Measurements from ENCODE around the gene TMEM213.
"Not testable (repeated sequence)": the region's sequence is repeated elsewhere in the genome, so short reads cannot be mapped to it uniquely, and the experiment has no call there.

TMEM213 gene

DNA sequence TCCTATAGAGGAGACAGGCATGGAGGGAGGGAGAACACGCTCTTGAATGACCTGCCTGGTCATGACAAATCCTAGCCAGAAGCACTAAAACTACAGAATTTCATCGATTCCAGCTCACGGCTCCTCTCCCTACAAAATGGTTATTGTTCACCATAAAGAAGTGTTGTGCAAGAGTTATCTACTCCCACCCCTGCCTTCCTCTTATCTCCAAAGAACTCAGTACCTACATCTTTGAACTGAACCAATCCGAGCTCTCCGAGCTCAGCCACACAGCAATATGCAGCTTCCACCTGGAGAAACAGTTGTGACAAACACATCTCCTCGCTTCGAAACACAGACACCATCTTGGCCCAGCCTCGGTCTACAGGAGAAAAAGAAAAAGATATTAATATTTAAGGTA lies 26.9 kb upstream of the TMEM213 start:
- in situ Hi-C loops (cut with HindIII; ENCODE audit: low pct_unique_long_range_greater_than_20kb, low sequenced_read_pairs), result no loop called here
- DNase-seq (ENCODE audit: low read depth in 1 of 2, low spot score in 1 of 2), result no peak
- no peak for TF ChIP-seq JUND (IDR thresholded peaks at IDR 0.05; ENCODE audit: low read depth)

DNA sequence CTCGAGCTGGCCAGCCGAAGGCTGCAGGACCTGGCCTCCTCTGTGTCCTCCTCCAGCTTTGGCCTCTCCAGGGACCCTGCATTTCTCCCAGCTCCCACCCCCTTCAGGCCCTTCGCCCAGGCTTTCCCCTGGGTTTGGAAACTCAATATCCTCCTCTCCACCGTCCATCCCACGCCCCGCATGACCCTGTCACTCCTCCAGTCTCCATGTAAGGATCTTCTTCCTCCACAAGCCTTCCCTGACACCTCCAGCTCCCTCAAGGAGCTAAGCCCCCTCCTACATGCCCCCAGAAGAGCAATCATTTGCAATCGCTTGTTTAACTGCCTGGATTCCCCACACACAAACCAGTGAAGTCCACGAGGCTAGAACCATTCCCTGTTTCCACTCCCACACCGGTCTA lies 24.6 kb upstream of the TMEM213 start:
- no peak for DNase-seq (ENCODE audit: low read depth in 1 of 2, low spot score in 1 of 2)
- no peak for TF ChIP-seq JUND (IDR thresholded peaks at IDR 0.05; ENCODE audit: low read depth)
- in situ Hi-C loops (cut with HindIII; ENCODE audit: low pct_unique_long_range_greater_than_20kb, low sequenced_read_pairs), result no loop called here

DNA sequence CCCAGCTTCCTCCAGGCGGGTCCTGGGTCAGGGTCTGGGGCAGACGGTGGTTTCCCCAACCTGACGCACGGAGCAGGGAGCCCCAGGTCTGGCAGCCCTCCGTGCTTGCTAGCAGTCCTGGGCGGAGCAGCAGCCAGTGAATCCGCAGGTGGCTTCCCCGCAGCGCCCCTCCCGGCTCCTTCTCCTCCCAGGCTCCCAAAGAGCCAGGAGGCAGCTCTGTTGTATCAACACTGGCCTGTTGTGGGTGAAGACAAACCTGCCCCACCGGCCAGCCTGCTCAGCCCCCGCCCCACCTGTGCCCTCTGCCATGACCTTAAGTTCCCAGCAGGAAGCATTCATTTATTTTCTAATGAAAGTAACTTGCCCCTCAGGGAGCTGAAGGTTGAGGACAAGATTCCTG lies 24.0 kb upstream of the TMEM213 start:
- peak in 1 of 2 experiments; percentile 41 for DNase-seq (ENCODE audit: low read depth in 1 of 2, low spot score in 1 of 2)

DNA sequence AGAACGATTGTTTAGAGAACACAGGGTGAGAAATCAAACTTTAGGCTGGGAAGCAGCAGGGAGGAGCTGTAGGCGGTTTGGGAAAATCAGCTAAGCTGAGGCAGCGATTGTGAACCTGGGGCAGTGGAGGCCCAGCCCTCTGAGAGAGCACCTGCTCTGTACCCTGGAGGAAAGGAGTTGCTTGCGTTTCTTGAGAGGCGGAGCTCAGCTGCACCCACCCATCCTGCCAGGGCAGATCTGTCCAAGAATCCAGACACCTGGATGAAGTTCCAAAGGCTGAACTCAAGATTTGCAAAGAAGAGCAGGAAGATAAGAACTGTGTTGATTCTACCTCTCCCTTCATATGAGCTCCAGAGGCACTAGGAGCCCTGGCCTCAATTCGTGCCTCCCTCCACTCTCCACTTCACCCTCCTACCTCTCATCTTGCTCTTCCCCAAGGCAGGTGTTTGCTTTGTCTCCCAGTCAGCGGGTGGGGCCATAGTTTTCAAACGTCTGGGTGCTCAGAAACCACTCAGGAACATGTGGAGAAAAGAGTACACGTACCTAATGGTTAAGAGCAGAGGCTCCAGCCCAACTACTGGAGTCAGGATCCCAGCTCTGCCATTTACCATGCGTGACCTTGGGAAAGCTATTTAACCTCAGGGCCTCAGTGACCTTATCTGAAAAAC lies 21.5 kb upstream of the TMEM213 start:
- TF ChIP-seq JUND (IDR thresholded peaks at IDR 0.05; ENCODE audit: low read depth), result no peak

More for the DNA sequence above, 24.0 kb upstream of the TMEM213 start:
- no peak for TF ChIP-seq JUND (IDR thresholded peaks at IDR 0.05; ENCODE audit: low read depth)
- in situ Hi-C loops (cut with HindIII; ENCODE audit: low pct_unique_long_range_greater_than_20kb, low sequenced_read_pairs), result no loop called here

DNA sequence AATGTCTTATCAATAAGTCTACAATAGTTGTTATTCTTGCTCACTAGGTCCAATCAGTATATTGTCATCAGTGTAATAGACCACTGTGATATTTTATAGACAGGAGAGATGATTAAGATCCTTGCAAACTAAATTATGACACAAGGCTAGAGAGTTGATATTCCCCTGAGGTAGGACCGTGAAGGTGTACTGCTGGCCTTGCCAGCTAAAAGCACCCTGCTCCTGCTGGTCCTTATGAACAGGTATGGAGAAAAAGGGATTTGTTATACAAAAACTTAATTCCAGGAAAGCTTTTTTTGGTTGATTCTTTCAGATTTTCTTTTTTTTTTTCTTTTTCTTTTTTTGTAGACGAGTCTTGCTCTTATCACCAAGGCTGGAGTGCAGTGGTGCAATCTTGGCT lies 16.8 kb upstream of the TMEM213 start:
- DNase-seq (ENCODE audit: low read depth in 1 of 2, low spot score in 1 of 2), result no peak
- in situ Hi-C loops (cut with HindIII; ENCODE audit: low pct_unique_long_range_greater_than_20kb, low sequenced_read_pairs), result no loop called here

More for the DNA sequence above, 21.5 kb upstream of the TMEM213 start:
- in situ Hi-C loops (cut with HindIII; ENCODE audit: low pct_unique_long_range_greater_than_20kb, low sequenced_read_pairs), result no loop called here
- peak in 1 of 2 experiments; percentile 30 for DNase-seq (ENCODE audit: low read depth in 1 of 2, low spot score in 1 of 2)

DNA sequence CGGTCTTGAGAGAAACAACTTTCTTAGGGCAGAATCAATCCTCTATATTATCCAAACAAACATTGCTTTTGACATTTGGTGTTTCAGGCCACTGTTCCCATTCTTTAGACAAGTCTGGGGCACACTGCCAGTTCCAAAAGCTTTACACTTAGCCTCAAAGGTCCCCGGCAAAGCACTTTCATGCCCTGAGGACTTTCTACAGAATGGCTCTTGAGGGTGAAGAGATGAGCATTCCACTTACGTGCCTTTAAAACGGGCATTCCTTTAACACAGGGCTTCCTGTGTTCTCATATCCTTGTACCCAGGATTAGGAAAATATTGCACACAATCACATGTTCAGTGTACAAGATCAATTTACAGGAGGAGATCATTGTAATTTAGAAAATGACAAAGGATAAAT lies 13.1 kb upstream of the TMEM213 start:
- in situ Hi-C loops (cut with HindIII; ENCODE audit: low pct_unique_long_range_greater_than_20kb, low sequenced_read_pairs), result no loop called here
- TF ChIP-seq JUND (IDR thresholded peaks at IDR 0.05; ENCODE audit: low read depth), result no peak
- peak in 1 of 2 experiments; percentile 35 for DNase-seq (ENCODE audit: low read depth in 1 of 2, low spot score in 1 of 2)

More for the DNA sequence above, 16.8 kb upstream of the TMEM213 start:
- no peak for TF ChIP-seq JUND (IDR thresholded peaks at IDR 0.05; ENCODE audit: low read depth)

DNA sequence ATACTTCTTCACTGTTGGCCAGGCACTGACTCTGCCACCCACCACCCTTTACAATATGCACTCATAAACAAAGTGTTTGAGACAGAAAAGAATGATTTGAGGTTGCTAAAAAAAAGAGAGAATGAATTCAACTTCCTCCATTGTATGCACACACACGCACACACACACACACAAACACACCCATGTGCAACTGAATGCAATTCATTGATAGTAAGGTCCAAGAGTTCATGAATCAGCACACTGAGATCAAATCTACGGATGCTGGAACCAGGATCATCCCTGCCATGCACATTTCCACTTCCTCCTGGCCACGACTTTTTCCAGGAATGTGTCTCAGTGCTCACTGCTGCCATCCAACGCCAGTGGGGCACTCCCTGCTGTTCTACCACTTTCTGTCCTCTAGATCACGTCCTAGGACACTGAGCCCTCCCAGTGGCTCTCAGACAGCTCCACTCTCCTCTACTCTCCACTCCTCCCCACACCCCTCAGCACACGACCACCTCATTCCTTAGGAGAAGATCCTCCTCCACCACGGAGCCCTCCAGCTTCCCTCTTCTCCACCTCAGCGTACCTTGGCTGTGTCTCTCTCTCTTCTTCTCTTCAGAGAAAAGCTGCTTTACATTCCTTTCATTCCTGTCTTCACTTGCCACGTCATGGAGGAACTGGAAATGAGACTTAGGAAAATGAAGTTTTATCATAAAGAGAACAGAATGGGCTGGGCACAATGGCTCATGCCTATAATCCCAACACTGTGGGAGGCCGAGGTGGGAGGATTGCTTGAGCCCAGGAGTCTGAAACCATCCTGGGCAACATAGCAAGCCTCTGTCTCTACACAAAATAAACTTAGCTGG lies 12.0 kb upstream of the TMEM213 start:
- TF ChIP-seq JUND (IDR thresholded peaks at IDR 0.05; ENCODE audit: low read depth), result no peak
- peak in 1 of 2 experiments; percentile 54 for DNase-seq (ENCODE audit: low read depth in 1 of 2, low spot score in 1 of 2)
- in situ Hi-C loops (cut with HindIII; ENCODE audit: low pct_unique_long_range_greater_than_20kb, low sequenced_read_pairs), result no loop called here

DNA sequence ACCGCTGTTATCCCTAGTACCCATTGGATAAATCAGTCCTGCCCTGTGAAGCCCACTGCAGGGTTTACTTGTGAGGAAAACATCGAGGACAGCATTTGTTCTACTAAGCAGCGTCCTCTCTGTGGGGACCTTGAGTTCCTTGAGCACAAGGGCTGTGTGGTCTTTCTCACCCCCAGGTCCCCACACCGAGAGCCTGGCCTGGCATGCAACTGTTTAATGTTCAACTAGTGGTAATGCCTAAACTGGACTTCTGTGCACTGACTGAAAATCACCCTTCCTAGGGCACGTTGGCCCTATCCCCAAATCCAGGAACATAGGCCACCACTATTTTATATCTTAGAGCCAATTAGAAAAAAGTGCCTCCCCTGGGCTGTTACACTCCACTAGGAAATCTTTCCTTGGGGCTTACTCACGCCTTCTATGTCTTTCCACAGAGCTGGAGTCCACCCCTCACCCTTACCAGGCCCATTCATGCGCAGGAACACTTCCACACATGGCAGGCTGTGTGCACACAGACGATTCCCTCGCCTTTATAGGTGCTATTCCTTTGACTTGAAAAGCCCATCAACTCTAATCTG lies 1.7 kb upstream of the TMEM213 start:
- in situ Hi-C loops (cut with HindIII; ENCODE audit: low pct_unique_long_range_greater_than_20kb, low sequenced_read_pairs), result no loop called here
- TF ChIP-seq JUND (IDR thresholded peaks at IDR 0.05; ENCODE audit: low read depth), result no peak
- DNase-seq (ENCODE audit: low read depth in 1 of 2, low spot score in 1 of 2), result no peak

DNA sequence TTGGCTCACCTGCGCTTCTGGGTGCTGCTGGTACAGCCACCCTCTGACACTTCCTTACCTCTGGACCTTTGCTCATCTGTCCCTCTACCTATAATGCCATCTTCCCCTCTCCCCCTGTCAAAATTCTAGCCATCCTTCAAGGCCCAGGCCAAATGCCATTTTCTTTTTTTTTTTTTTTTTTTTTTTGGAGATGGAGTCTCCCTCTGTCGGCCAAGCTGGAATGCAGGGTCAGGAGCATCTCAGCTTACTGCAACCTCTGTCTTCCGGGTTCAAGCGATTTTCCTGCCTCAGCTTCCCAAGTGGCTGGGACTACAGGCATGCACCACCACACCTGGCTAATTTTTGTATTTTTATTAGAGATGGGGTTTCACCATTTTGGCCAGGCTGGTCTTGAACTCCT lies 748 bp upstream of the TMEM213 start:
- in situ Hi-C loops (cut with HindIII; ENCODE audit: low pct_unique_long_range_greater_than_20kb, low sequenced_read_pairs); DNase-seq (ENCODE audit: low read depth in 1 of 2, low spot score in 1 of 2): not testable (repeated sequence)

DNA sequence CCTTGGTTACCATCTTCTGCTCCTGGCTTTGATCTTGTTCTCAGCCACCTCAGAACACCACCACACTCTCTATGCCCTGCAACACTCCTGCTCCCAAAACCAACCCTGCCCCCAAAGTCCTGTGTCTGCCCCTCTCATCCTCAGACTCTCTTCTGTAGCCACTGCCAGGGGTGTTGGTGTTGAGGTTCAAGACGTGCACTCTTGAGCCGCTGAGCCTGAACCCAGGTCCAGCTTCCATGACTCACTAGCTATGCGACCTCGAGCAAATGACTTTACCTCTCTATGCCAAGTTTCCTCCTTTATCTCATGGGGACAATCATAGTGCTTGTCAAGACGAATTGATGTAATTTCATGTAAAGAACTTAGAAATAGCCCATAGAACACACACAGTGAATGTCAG lies 1.0 kb downstream of the TMEM213 start:
- in situ Hi-C loops (cut with HindIII; ENCODE audit: low pct_unique_long_range_greater_than_20kb, low sequenced_read_pairs), result no loop called here
- no peak for TF ChIP-seq JUND (IDR thresholded peaks at IDR 0.05; ENCODE audit: low read depth)
- no peak for DNase-seq (ENCODE audit: low read depth in 1 of 2, low spot score in 1 of 2)

DNA sequence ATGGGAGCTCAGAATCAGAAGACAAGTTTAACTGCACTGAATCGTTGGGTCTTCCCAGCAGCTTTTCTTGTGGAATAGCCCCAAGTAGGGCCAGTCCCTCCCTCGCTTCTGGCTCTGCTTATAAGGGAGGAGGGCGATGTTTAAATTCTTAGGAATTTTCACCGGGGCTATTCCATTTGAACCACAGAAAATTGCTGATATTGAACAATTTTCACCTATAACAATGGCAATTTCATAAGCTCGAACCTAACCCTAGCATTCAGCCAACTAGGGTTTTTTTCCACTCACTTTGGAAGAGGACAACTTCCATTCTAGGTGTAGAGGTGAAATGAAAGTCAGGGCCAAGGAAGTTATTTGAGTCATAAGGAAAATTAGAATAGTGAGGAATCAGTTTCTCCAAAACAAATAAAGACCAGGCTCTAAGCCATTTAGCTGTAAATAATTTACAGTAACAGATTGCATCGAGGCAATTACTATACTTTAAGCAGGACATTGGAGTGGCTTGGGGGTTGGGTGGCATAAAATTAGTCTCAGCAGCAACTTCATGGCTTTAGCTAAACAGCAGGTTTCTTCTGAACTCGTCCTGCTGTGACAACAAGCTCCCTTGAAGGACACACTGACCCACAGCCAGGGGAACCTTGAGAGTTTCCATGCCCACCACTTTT lies 1.7 kb downstream of the TMEM213 start:
- DNase-seq (ENCODE audit: low read depth in 1 of 2, low spot score in 1 of 2), result no peak
- TF ChIP-seq JUND (IDR thresholded peaks at IDR 0.05; ENCODE audit: low read depth), result no peak
- in situ Hi-C loops (cut with HindIII; ENCODE audit: low pct_unique_long_range_greater_than_20kb, low sequenced_read_pairs), result no loop called here

DNA sequence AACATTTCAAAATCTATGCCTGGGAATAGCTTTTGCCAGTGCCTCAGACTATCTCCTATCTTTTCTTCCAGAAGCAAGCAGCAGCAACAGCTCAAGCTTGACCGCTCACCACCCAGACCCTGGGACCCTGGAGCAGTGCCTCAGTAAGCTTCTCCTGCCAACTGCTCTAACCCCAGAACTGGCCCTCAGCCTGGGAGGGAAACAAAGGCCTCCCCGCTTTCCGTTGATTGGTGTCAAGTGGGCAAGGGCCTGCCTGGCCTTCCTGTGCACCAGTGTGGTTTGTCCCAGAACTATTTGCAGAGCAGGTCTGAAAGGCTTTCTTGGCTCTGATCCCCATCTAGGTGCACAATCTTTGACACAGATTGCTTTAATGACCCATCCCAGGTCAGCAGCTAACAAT lies 3.5 kb downstream of the TMEM213 start:
- in situ Hi-C loops (cut with HindIII; ENCODE audit: low pct_unique_long_range_greater_than_20kb, low sequenced_read_pairs), result no loop called here
- TF ChIP-seq JUND (IDR thresholded peaks at IDR 0.05; ENCODE audit: low read depth), result no peak
- no peak for DNase-seq (ENCODE audit: low read depth in 1 of 2, low spot score in 1 of 2)
